ENCODE results near the gene INHBE. TPM values are rescaled to one million over a fixed set of nuclear protein-coding genes. Genes with fewer than 3 reads are reported as not detected.
A peak's percentile ranks its signal among the peaks of the same experiment; 100 is the strongest.
"Not testable (repeated sequence)": the region's sequence is repeated elsewhere in the genome, so short reads cannot be mapped to it uniquely, and the experiment has no call there.

INHBE gene
- total RNA-seq: 1 to 10 TPM; 1.2 to 1.7 TPM

GRCh38 chr12:57454566-57455373, at the start of gene INHBE:
TSS of gene INHBE (plus strand) at chr12:57455307. CDS start at chr12:57455537, 230 bp downstream.
- Mint-ChIP-seq H3K36me3 (no peaks in the 10 kb centered on the region), H3K9me3 (no peaks in the 10 kb centered on the region), H3K27me3 (no peaks in the 10 kb centered on the region), H3K4me3 (peak within 1 kb of the TSS; percentile 77), H3K27ac (peak within 1 kb of the TSS; percentile 82), H3K4me1 (peaks cover 28% of the 10 kb centered on the region)
- DNase-seq: peak; percentile 36

GRCh38 chr12:57410534-57410933, 44.6 kb upstream of the INHBE start:
- Mint-ChIP-seq H3K4me1 (peaks cover 16% of the 10 kb centered on the region), H3K36me3 (peaks cover 6% of the 10 kb centered on the region), H3K9me3 (no peaks in the 10 kb centered on the region), H3K4me3 (no peak overlapping the region), H3K27ac (no peak overlapping the region), H3K27me3 (no peaks in the 10 kb centered on the region)
- DNase-seq: no peak

GRCh38 chr12:57414160-57414559, 40.9 kb upstream of the INHBE start:
- H3K4me3 Mint-ChIP-seq, H3K27me3 Mint-ChIP-seq, DNase-seq, H3K36me3 Mint-ChIP-seq, H3K9me3 Mint-ChIP-seq, H3K27ac Mint-ChIP-seq: not testable (repeated sequence)
- H3K4me1 Mint-ChIP-seq: peaks cover 20% of the 10 kb centered on the region

- DNase-seq: no peak
- Mint-ChIP-seq H3K4me1 (peaks cover 24% of the 10 kb centered on the region), H3K9me3 (no peaks in the 10 kb centered on the region), H3K27ac (no peak overlapping the region), H3K36me3 (peaks cover 3% of the 10 kb centered on the region), H3K27me3 (no peaks in the 10 kb centered on the region), H3K4me3 (no peak overlapping the region)
Measured at GRCh38 chr12:57415088-57415487, 40.0 kb upstream of the INHBE start.

GRCh38 chr12:57416039-57416996, 38.8 kb upstream of the INHBE start:
- no peak overlapping the region for H3K27ac Mint-ChIP-seq
- H3K27me3 Mint-ChIP-seq: no peaks in the 10 kb centered on the region
- H3K36me3 Mint-ChIP-seq: peaks cover 3% of the 10 kb centered on the region
- H3K9me3 Mint-ChIP-seq: no peaks in the 10 kb centered on the region
- peaks cover 20% of the 10 kb centered on the region for H3K4me1 Mint-ChIP-seq
- no peak overlapping the region for H3K4me3 Mint-ChIP-seq
- DNase-seq: no peak

GRCh38 chr12:57418255-57418654, 36.9 kb upstream of the INHBE start:
- Mint-ChIP-seq H3K36me3 (peaks cover 8% of the 10 kb centered on the region), H3K9me3 (no peaks in the 10 kb centered on the region), H3K27me3 (no peaks in the 10 kb centered on the region), H3K27ac (no peak overlapping the region), H3K4me1 (peaks cover 19% of the 10 kb centered on the region), H3K4me3 (no peak overlapping the region)
- no peak for DNase-seq

GRCh38 chr12:57419495-57419894, 35.6 kb upstream of the INHBE start:
- DNase-seq: no peak
- Mint-ChIP-seq H3K36me3 (peaks cover 9% of the 10 kb centered on the region), H3K4me3 (no peak overlapping the region), H3K27ac (no peak overlapping the region), H3K4me1 (peaks cover 19% of the 10 kb centered on the region), H3K27me3 (no peaks in the 10 kb centered on the region), H3K9me3 (no peaks in the 10 kb centered on the region)

- DNase-seq: no peak
- Mint-ChIP-seq H3K27ac (no peak overlapping the region), H3K4me3 (no peak overlapping the region), H3K27me3 (no peaks in the 10 kb centered on the region), H3K36me3 (peaks cover 9% of the 10 kb centered on the region), H3K4me1 (peaks cover 16% of the 10 kb centered on the region), H3K9me3 (no peaks in the 10 kb centered on the region)
Measured at GRCh38 chr12:57420482-57420881, 34.6 kb upstream of the INHBE start.

- Mint-ChIP-seq H3K36me3 (peaks cover 21% of the 10 kb centered on the region), H3K4me1 (peaks cover 33% of the 10 kb centered on the region)
- H3K27me3 Mint-ChIP-seq, H3K9me3 Mint-ChIP-seq, DNase-seq, H3K27ac Mint-ChIP-seq, H3K4me3 Mint-ChIP-seq: not testable (repeated sequence)
Measured at GRCh38 chr12:57426948-57427347, 28.2 kb upstream of the INHBE start.

- Mint-ChIP-seq H3K4me3 (peak overlapping the region; percentile 98), H3K4me1 (peaks cover 29% of the 10 kb centered on the region), H3K27ac (peak overlapping the region; percentile 98), H3K36me3 (peaks cover 17% of the 10 kb centered on the region), H3K9me3 (no peaks in the 10 kb centered on the region), H3K27me3 (peaks cover 3% of the 10 kb centered on the region)
- DNase-seq: no peak
Measured at GRCh38 chr12:57428965-57429364, 26.1 kb upstream of the INHBE start.

GRCh38 chr12:57429473-57430111, 25.5 kb upstream of the INHBE start:
- Mint-ChIP-seq H3K9me3 (no peaks in the 10 kb centered on the region), H3K4me1 (peaks cover 29% of the 10 kb centered on the region), H3K4me3 (peak overlapping the region; percentile 98), H3K27ac (peak overlapping the region; percentile 98), H3K36me3 (peaks cover 15% of the 10 kb centered on the region), H3K27me3 (peaks cover 3% of the 10 kb centered on the region)
- DNase-seq: no peak

GRCh38 chr12:57430112-57430930, 24.8 kb upstream of the INHBE start:
- DNase-seq: peak; percentile 81
- H3K27ac Mint-ChIP-seq: peak overlapping the region; percentile 98
- peaks cover 3% of the 10 kb centered on the region for H3K27me3 Mint-ChIP-seq
- H3K9me3 Mint-ChIP-seq: no peaks in the 10 kb centered on the region
- peaks cover 32% of the 10 kb centered on the region for H3K4me1 Mint-ChIP-seq
- peak overlapping the region; percentile 98 for H3K4me3 Mint-ChIP-seq
- H3K36me3 Mint-ChIP-seq: peaks cover 15% of the 10 kb centered on the region

- H3K9me3 Mint-ChIP-seq: no peaks in the 10 kb centered on the region
- peaks cover 34% of the 10 kb centered on the region for H3K4me1 Mint-ChIP-seq
- peak within 1 kb of the TSS; percentile 98 for H3K4me3 Mint-ChIP-seq
- H3K27ac Mint-ChIP-seq: peak within 1 kb of the TSS; percentile 98
- H3K36me3 Mint-ChIP-seq: peaks cover 14% of the 10 kb centered on the region
- peak; percentile 96 for DNase-seq
- H3K27me3 Mint-ChIP-seq: peaks cover 3% of the 10 kb centered on the region
Measured at GRCh38 chr12:57430931-57431566, 24.1 kb upstream of the INHBE start, which contains the start of gene R3HDM2. TSS of gene R3HDM2 (minus strand) at chr12:57431043. CDS start at chr12:57310428, 120,615 bp downstream.

Data from activated naive CD8-positive, alpha-beta T cell treated with anti-CD3 and anti-CD28 coated beads for 36 hours (primary cell).